NCI-H128 (cell line): ENCODE measurements around the gene SEBOX.

Experiments used
- DNase-seq: peaks from one replicate; lab custom pipeline; 2025; ENCODE audit not compliant: unreplicated experiment; lab: John Stamatoyannopoulos, UW

The SEBOX gene

DNA sequence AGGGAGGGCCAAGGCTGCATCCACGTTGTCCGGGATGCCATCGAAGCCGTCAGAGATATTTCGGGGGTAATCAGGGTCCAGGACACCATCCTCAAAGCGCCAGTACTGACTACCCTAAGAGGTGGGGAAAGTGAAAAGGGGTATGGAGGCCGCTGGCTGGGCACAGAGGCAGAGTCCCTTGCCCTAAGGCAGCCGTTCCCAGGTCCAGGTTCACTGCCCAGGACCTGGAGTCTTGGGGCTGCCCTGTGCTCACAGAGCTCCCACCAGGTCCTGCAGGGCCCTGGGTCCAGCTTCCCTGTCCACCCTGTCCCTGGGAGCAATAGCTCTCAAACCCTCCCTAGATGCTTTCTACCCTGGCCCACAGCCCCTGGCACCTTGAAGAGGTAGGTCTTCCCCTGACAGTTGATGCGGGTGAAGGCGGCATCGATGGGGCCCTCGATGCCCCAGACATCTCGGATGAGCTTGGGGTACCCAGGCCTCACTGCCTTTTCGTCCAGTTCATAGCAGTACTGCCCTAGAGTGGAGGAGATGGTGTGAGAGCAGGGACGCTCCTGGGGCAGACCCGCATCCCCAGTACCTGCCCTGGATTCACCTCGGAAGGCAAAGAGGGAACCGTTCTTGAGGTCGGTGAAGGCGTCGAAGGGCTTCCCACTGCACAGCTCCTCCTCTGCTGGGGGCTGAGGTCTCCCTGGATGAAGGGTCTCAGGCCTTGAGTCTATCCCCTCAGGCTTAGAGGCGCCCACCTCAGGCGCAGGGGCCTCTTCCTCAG, 4.1 kb upstream of the SEBOX start:
- no peak for DNase-seq

DNA sequence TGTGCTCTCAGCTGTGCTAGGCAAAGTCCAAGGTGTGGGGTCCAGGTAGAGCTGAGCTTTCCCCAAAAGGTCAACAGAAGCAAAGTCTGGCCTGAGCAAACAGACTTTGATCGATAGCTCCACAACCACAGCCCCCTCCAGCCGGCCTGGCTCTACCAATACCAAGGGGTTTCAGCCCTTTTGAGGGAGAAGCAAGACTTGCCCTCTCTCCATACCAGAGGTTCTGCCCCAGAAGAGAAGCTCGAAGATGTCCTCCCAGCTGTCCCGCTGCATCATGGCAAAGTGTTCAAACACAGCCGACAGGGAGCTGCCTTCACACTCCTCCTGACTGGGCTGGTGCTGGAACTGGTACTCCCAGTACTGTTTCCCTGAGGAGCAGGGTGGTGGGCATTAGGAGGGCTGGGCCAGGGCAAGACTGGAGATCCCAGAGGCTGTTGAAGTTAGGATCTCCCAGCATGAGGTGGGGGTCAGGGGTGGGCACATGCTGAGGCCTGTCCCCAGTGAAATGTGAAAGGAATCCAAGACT, 3.4 kb upstream of the SEBOX start:
- DNase-seq = no peak

DNA sequence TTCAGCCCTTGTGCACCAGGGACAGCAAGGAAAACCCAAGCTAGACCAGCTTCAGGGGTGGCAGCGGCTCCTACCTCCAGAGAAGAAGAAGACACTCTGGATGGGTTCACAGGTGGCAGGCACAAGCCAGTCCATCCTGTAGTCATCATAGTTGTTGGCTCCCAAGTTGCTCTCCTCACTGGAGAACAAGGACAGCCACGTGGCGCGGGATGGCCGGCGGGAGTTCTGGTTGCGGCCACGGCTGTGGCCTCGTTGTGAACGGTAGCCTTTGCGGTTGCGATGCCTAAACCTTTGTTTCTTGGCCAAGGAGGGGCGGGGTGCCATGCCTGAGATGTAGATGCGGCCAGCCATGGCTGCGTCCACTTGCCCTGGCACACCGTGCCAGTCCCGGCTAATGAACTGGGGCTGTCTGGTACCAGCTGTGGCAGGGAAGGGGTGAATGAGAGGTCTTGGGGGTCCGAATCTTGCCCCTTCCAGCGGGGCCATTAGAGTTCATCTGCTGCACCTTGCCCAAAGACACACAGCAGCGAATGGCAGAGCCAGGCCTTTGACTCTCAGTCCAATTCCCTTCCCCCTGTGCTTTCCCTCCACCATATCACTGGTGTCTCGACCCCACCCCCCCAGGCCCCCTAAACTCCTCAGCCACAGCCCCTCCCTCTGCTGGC, 2.8 kb upstream of the SEBOX start:
- no peak for DNase-seq

- DNase-seq = no peak
Measured at GRCh38 chr17:28366605-28367004, 1.6 kb upstream of the SEBOX start.

DNA sequence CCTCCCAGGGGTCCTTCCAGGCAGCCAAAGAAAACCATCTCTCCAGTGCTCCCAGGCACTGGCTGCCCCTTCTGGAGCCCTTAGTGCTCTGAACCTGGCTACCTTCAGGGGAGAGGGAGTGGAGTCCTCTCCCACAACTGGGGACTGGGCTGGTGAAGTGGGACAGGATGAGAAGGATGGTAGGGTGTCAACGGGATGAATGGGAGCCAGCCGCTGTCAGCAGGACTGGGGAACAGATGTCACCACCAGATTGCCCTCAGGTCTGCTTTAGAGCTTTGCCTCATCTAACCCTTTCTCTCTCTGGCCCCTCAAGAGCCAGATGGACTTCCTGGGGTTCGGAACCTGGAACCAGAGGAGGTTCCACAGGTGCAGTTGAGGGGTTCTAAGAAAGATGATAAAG, 488 bp upstream of the SEBOX start:
- no peak for DNase-seq

DNA sequence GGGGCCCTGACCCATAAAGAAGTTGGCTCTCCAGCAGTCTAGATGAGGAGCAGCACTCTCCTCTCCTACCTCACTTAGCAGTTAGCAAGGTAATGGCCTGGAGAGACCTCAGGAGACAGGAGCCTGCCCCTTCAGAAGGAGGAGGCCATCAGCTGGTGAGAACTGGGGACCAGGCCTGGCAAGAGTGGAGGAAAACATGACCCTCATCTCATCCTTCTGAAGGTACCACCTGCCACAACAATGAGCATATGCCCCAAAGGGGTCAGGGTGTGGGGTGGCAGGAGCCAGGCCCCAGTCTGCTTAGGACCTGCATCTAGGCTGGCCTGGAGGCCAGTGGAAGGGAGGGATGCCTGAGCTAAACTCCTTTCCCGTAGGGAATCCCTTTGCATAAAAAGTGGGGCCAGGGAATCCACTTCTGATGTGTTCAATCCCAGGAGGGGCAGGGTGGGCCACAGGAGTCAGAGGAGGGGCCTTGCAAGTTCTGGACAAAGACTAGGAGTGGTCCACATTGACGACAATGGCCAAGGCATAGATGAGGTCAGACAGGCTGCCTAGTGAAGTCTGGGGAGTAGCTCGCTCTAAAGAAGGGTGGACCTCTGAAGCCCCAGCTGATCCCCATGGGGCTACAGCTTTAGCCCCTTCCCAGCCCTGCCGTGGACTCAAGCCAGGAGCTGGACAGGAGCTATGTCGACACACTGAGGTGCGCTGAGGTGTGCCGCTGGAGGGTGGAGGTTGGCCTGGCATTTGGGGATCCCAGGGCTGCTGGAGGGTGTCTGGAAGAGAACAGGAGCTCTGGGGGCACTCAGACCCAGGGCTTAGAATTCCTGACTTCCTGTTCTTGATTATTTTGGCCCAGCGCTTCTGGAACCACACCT, 986 bp downstream of the SEBOX start:
- DNase-seq = no peak

DNA sequence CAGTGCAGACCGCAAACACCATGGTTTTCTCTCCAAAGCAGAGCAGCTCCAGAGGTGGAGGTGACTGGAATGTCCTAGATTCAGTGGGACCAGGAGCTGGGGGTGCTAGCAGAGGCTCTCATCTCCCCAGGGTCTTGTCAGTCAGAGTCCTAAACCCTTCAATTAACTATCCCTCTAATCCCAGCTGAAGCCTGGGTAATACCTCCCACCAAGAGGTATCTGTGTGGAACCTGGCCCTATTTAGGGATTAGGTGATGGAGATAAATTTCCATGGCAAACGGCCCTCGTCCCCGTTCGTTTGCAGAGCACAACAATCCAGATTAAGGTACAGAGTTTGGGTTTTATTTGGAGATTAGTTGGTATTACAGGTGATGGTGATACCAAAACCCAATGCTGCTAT, 1.8 kb downstream of the SEBOX start:
- no peak for DNase-seq

DNA sequence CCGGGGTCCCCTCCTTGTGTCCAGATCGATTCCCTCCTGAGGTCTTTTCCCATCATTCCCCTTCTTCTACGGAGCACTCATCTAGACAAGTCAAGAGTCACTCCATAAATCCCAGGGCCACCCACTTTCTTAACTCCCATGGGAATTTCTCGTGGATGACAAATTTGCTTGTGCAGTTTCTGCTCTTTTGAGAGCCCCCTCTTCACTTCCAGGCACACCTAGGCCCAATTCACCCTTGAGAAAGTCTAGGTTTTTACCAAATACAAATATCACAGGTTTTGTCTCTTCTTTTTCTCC, 7.2 kb downstream of the SEBOX start:
- no peak for DNase-seq

DNA sequence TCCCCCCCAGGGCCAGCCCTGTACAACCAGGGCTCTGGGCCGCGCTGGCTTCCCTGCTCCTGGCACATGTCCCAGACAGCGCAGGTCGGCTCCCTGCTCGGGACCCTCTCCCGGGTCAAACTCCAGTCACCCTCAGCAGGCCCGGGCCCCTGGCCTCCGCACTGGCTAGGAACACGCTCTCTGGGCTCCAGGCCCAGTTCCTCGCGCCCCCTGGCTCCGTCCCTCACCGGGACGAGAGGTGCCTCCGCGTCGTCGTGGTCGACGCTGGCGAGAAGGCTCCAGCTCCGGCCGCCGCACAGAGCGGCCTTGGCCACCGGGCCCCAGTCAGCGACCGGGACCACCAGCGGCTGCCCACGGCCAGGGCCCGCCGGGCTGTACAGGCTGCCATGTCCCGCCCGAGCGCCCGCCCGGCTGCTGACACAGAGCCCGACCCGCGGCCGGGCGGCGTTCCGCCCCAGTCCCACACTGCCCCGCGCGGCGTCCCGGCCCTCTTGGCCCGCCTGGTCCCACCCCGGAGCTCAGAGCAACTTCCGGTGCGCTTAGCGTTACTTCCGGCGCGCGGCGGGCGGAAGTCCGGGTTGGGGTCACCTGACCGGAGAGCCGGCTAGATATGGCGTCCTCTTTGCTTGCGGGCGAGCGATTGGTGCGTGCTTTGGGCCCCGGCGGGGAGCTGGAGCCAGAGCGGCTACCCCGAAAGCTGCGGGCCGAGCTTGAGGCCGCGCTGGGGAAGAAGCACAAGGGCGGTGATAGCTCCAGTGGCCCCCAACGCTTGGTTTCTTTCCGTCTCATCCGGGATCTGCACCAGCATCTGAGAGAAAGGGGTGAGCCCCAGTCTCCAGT, 7.7 kb downstream of the SEBOX start, which contains the start of gene POLDIP2:
POLDIP2 (minus strand) TSS at position 467 of the 840 bp plus-strand sequence; CDS start at position 388, 79 bp downstream.
- DNase-seq = peak; percentile 78

DNA sequence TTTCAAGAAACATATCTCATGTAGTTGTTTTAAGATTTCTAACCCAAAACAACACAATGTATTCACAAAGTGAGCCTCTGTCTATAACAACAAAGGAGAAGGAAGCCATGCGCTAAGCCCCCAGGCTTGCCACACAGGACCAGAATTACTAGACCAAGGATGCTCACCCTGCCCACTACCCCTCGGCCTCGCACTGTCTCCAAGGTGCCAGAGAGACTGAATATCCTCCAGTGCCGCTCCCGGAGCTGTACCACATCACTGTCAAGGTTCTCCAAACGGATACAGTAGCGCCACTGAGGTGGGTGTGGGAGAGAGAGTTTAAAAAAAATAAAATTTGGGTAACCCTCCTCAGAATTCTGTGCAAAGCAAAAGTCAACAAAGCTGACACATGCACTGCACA, 14.7 kb downstream of the SEBOX start:
- no peak for DNase-seq

DNA sequence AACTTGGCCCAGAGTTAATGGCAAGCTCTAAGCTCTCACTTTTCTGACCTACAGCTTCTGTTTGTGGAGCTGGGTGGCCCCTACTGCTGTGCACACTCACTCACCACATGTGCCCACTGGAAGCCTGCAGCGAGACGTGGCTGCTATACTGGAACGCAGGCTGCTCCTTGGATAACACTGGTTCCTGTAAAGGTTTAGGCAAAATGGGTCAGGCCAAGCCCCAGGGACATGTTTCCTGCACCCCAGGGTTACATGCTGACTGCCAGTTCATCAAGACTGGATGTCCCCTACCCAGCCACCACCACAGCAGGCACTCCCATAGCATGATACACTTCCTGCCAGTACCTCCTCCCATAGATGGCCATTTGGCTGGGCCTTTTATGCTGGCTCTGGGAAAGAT, 16.0 kb downstream of the SEBOX start:
- no peak for DNase-seq

DNA sequence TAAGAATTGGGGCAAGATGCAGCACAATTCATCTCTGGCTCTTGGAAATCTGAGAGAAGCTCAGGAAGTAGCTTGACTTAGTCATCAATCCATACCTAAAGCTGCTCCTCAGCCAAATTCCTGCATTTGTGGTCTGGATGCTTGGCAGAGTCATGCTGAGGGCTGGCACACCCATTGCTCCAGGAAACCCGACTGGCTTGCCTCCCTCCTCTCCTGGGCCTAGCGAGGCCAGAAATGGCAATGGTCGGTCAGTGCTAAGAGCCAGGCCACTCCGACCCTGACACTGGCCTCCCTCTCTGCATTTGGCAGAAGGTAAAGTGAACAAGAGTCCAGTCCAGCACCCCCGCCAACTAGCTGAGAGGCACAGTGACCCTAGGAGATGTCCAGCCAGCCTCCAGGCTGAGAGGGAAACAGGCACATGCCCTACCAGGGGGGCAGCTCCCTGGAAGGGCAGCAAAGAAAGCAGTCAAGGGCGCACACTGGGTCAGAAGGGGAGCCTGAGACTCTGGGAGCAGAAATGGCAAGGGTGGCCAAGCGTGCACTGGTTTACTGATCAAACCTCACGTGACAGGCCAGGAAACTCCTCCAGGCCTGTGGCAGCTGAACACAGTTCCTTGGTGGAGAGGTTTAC, 17.6 kb downstream of the SEBOX start:
- DNase-seq = no peak

- DNase-seq = no peak
Measured at GRCh38 chr17:28346746-28347246, 18.2 kb downstream of the SEBOX start.

DNA sequence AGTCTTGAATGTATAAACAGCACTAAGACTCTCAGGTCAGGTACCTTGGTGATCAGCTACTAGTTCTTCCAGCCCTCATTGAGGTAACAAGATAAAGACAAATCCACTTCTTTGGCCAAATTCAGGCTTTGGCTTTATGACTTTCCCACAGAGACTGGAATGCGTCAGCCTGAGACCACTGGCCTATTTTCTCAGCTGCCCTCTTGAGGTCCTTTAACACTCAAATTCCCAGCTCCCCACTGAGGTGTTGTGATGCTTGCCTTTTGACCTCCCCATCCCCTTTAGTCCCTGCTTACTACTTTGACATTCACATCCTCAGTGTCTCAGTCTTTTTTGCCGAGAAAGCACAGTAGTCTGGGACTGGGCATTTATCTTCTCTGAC, 18.8 kb downstream of the SEBOX start:
- DNase-seq = no peak

DNA sequence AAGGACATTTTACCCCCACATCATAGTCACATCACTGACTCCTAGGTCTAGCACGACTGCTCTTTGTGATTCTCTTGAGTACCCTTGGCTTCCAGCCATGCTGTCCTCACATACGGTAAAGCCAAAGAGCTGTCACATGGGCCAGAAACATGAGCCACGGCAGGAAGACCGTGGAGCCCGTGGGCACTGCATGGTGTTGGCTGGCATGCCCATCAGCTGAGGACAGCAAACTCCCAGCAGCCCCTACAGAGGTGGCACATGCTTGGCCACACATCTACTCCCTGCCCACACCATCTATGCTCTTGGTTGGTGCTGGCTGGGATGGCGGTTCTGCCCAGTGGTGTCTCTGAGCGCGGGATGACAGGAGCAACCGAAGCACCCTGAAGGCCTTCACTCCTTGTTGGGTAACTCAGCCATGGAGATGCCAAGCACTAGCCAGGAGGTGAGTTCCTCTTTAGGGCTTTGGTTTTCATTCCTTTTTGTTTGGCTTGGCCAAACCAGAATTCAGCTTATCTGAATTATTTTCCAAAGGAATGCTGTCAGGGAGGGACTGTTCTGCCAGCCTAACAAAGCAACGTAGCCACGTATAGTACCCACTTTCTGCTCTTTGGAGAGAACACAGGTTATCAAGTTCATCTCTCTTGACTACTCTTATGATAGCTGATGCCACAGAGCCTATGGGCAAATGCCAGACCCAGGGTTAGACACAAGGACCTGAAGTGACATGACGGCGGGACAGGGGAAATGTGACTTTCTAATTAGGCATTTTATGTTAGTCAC, 19.4 kb downstream of the SEBOX start:
- no peak for DNase-seq

GRCh38 chr17:28344435-28344901, 20.5 kb downstream of the SEBOX start:
- no peak for DNase-seq

DNA sequence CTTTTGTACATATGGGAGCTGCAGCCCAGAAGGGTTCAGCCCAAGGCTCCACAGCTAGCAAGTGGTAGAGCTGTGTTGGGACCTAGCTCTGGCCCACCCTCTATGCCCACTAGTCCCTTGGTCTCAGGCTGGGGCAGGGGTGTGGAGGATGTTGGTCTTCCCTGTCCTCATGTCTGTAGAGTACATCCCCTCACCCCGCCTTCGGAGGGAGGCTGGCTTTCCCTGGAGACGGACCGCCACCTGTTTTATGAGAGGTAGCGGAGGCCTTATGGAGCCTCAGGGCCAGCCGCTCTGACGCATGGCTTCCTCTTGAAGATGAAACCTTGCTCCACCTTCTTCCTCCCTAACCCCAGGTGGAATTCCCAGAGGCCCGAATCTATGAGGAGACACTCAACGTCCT, 21.0 kb downstream of the SEBOX start:
- DNase-seq = no peak

DNA sequence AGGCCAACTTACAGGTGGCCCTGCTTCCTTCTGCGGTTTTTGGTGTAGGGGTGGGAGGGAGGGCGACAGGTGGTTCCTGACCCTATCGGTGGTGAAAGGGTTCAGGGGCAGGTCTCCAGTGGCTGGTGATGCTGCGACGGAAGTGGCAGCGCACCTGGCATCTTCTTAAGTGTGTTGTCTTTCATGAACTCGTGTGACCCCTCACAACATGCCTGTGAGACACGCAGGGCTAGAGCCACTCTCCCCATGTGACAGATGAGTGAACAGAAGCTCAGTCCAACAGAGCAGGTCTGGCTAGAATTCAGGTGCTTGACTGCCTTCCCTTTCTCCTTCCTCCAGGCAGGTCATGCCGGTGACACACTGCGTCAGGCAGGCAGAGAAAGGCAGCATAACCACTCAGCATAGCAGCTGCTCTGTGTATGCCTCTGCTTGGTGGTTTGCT, 21.5 kb downstream of the SEBOX start:
- no peak for DNase-seq

DNA sequence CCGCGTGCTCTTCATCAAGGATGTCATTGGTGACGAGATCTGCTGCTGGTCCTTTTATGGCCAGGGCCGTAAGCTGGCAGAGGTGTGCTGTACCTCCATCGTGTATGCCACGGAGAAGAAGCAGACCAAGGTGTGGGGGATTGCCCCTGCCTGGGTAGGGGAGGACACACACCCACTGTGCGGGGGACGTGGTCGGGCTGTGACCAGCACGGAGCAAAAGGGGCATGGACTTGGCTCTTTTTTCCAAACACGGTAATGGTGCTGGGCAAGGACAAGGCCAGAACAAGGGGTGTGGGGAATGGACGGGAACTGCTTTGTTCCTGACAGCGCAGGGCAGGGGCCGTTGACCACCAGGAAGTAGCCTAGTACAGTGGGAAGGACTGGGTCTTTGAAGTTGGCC, 22.7 kb downstream of the SEBOX start:
- no peak for DNase-seq
